GM12878 (cell line): ENCODE measurements around the gene NEBL.

ENCODE experiments used
- CREB1 ChIP-seq: IDR thresholded peaks from 2 replicates; pipeline ENCODE4 v1.6.1; 2012; ENCODE audit warnings: low read depth, mild to moderate bottlenecking, inconsistent platforms
- EP300 ChIP-seq, 2 experiments: fragments of 150-350 bp in 1 of 2; IDR thresholded peaks; 2 replicates each; pipeline ENCODE4 v1.6.1; 2011 to 2012; ENCODE audit warnings: low read depth in 2 of 2, low read length in 2 of 2, borderline replicate concordance in 1 of 2, improper control_type of control experiment in 1 of 2, inconsistent platforms in 1 of 2; ENCODE audit not compliant: control insufficient read depth in 1 of 2
- MAX ChIP-seq: IDR thresholded peaks from 2 replicates; pipeline ENCODE4 v1.6.1; 2012; ENCODE audit warnings: low read depth, low read length, improper control_type of control experiment
- MTA3 ChIP-seq: IDR thresholded peaks from 2 replicates; pipeline ENCODE4 v1.6.1; 2012; ENCODE audit warnings: low read length, inconsistent platforms, borderline replicate concordance
- POLR2A ChIP-seq: IDR thresholded peaks from 2 replicates; pipeline ENCODE4 v1.6.1; 2011; ENCODE audit warnings: low read depth, mild to moderate bottlenecking, low read length
- POLR2AphosphoS5 ChIP-seq: IDR thresholded peaks from 2 replicates; pipeline ENCODE4 v1.6.1; 2011; ENCODE audit warnings: mild to moderate bottlenecking, low read length, inconsistent platforms
- SMAD5 ChIP-seq: IDR thresholded peaks from 2 replicates; pipeline ENCODE4 v1.6.1; 2016; ENCODE audit warnings: antibody characterized with exemption, low read depth
- TAF1 ChIP-seq: IDR thresholded peaks from 2 replicates; pipeline ENCODE4 v1.6.1; 2011; ENCODE audit warnings: mild to moderate bottlenecking, low read depth, low read length, borderline replicate concordance
- ZNF207 ChIP-seq: fragments of 450-650 bp; IDR thresholded peaks from 2 replicates; pipeline ENCODE4 v1.6.1; 2014; ENCODE audit warnings: antibody characterized with exemption, mild to moderate bottlenecking, borderline replicate concordance
- TF ChIP-seq, protein P1 (sequence below), 3 experiments: IDR thresholded peaks in 2 of 3; conservative IDR thresholded peaks in 1 of 3; 2 replicates each; pipeline ENCODE4 v1.5.1; 2011; ENCODE audit warnings: low read depth in 3 of 3, low read length in 3 of 3, mild to moderate bottlenecking in 3 of 3, control low read depth in 2 of 3, moderate library complexity in 2 of 3, inconsistent platforms in 1 of 3, mixed read lengths in 1 of 3; ENCODE audit not compliant: control insufficient read depth in 2 of 3, insufficient read depth in 1 of 3; ENCODE audit errors: extremely low read depth in 1 of 3

- TF ChIP-seq TAF1 (no peak), ZNF207 (no peak), POLR2A (no peak), CREB1 (no peak), POLR2AphosphoS5 (no peak), EP300 (IDR thresholded peaks at IDR 0.05; ENCODE audit: borderline replicate concordance in 1 of 2, control insufficient read depth in 1 of 2, low read depth in 2 of 2, low read length in 2 of 2) (no peak), SMAD5 (no peak), MTA3 (no peak), MAX (no peak)
- TF ChIP-seq, protein P1, sequence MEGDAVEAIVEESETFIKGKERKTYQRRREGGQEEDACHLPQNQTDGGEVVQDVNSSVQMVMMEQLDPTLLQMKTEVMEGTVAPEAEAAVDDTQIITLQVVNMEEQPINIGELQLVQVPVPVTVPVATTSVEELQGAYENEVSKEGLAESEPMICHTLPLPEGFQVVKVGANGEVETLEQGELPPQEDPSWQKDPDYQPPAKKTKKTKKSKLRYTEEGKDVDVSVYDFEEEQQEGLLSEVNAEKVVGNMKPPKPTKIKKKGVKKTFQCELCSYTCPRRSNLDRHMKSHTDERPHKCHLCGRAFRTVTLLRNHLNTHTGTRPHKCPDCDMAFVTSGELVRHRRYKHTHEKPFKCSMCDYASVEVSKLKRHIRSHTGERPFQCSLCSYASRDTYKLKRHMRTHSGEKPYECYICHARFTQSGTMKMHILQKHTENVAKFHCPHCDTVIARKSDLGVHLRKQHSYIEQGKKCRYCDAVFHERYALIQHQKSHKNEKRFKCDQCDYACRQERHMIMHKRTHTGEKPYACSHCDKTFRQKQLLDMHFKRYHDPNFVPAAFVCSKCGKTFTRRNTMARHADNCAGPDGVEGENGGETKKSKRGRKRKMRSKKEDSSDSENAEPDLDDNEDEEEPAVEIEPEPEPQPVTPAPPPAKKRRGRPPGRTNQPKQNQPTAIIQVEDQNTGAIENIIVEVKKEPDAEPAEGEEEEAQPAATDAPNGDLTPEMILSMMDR (IDR thresholded peaks at IDR 0.05 in 2 of 3, conservative IDR thresholded peaks at IDR 0.05 in 1 of 3; ENCODE audit: control insufficient read depth in 2 of 3, extremely low read depth in 1 of 3, insufficient read depth in 1 of 3, low read depth in 3 of 3, low read length in 3 of 3): no peak
Observed at GRCh38 chr10:20893297-20893696, 3.8 kb downstream of the NEBL start.
